SU-DHL-6 (cell line): Measurements from ENCODE around the gene DPP6.

ENCODE experiments used
- H2AFZ ChIP-seq: fragments of 200-600 bp; sonication (generic); 2 replicates; pipeline ENCODE4 v1.6.1; 2014; ENCODE audit warnings: low read depth, mild to moderate bottlenecking, moderate library complexity, mixed read lengths, antibody characterized with exemption, low read length; ENCODE audit not compliant: severe bottlenecking
- H3F3A ChIP-seq: fragments of 200-600 bp; shearing (Covaris generic); 2 replicates; pipeline ENCODE4 v1.6.0; 2016; ENCODE audit warnings: antibody characterized with exemption, mild to moderate bottlenecking; ENCODE audit not compliant: insufficient read depth
- H3K27ac ChIP-seq: fragments of 200-600 bp; sonication (generic); 2 replicates; pipeline ENCODE4 v1.5.1; 2016; ENCODE audit warnings: low read depth, mild to moderate bottlenecking, low read length, moderate library complexity, mixed read lengths
- H3K27me3 ChIP-seq: fragments of 200-600 bp; sonication (generic), shearing (Covaris generic); 2 replicates; pipeline ENCODE4 v1.6.0; 2014; ENCODE audit warnings: mild to moderate bottlenecking, low read length
- H3K36me3 ChIP-seq: fragments of 200-600 bp; sonication (generic); 2 replicates; pipeline ENCODE4 v1.6.1; 2014; ENCODE audit warnings: mild to moderate bottlenecking, low read length, mixed read lengths
- H3K4me2 ChIP-seq: fragments of 300-600, 200-600 bp; shearing (Covaris generic), sonication (generic); 2 replicates; pipeline ENCODE4 v1.6.0; 2014; ENCODE audit warnings: low read length, low read depth, mild to moderate bottlenecking; ENCODE audit not compliant: poor library complexity, severe bottlenecking
- H3K4me3 ChIP-seq: fragments of 200-600 bp; sonication (generic); 2 replicates; pipeline ENCODE4 v1.5.1; 2014; ENCODE audit warnings: antibody characterized with exemption, low read length, mild to moderate bottlenecking, mixed read lengths; ENCODE audit not compliant: insufficient read depth, poor library complexity, severe bottlenecking
- H3K79me2 ChIP-seq: fragments of 200-600 bp; sonication (generic); 2 replicates; pipeline ENCODE4 v1.6.1; 2014; ENCODE audit warnings: mild to moderate bottlenecking, low read length, moderate library complexity; ENCODE audit not compliant: insufficient read depth
- H3K9ac ChIP-seq: fragments of 200-600 bp; sonication (generic); 2 replicates; pipeline ENCODE4 v1.7.0; 2014; ENCODE audit warnings: mild to moderate bottlenecking, low read length
- H3K9me2 ChIP-seq: fragments of 200-600 bp; sonication (generic); replicated peaks from 2 replicates; pipeline ENCODE4 v1.6.1; 2014; ENCODE audit warnings: low read length; ENCODE audit not compliant: insufficient read depth
- H3K9me3 ChIP-seq: fragments of 200-600 bp; sonication (generic); 2 replicates; pipeline ENCODE4 v1.6.1; 2014; ENCODE audit warnings: low read length, mixed read lengths; ENCODE audit not compliant: insufficient read depth
- H4K20me1 ChIP-seq: fragments of 200-600 bp; sonication (generic); 2 replicates; pipeline ENCODE4 v1.6.1; 2014; ENCODE audit warnings: low read depth, mild to moderate bottlenecking, antibody characterized with exemption, low read length, moderate library complexity, mixed read lengths
- CTCF ChIP-seq: fragments of 200-600 bp; sonication (generic); IDR thresholded peaks from one replicate; pipeline ENCODE4 v1.5.1; 2017; ENCODE audit warnings: antibody characterized with exemption, mild to moderate bottlenecking, low read length, moderate library complexity; ENCODE audit not compliant: insufficient read depth, poor library complexity, severe bottlenecking
- EZH2phosphoT487 ChIP-seq: fragments of 200-600 bp; sonication (generic), shearing (Covaris generic); conservative IDR thresholded peaks from 2 replicates; pipeline ENCODE4 v1.6.1; 2018; ENCODE audit warnings: mild to moderate bottlenecking, antibody characterized with exemption, low read length, moderate library complexity, mixed read lengths

Gene DPP6

GRCh38 chr7:154693661-154694060, 641.5 kb downstream of the DPP6 start:
- Histone ChIP-seq H3K36me3 (no peaks in the 10 kb centered on the region), H3K27ac (no peak overlapping the region), H3K4me2 (no peak overlapping the region), H3K79me2 (no peaks in the 10 kb centered on the region), H3K9ac (no peak overlapping the region), H3K4me3 (no peak overlapping the region), H3K9me2 (no peaks in the 10 kb centered on the region), H3F3A (no peaks in the 10 kb centered on the region), H2AFZ (no peak overlapping the region), H4K20me1 (no peaks in the 10 kb centered on the region), H3K9me3 (no peaks in the 10 kb centered on the region), H3K27me3 (no peaks in the 10 kb centered on the region)
- no peak for TF ChIP-seq CTCF
- TF ChIP-seq EZH2phosphoT487 = no peak

- Histone ChIP-seq H3K27me3 (no peaks in the 10 kb centered on the region), H2AFZ (no peak overlapping the region), H3K9ac (no peak overlapping the region), H3F3A (no peaks in the 10 kb centered on the region), H3K4me2 (no peak overlapping the region), H3K36me3 (no peaks in the 10 kb centered on the region), H3K79me2 (no peaks in the 10 kb centered on the region), H3K27ac (no peak overlapping the region), H3K4me3 (no peak overlapping the region), H4K20me1 (no peaks in the 10 kb centered on the region), H3K9me2 (no peaks in the 10 kb centered on the region), H3K9me3 (no peaks in the 10 kb centered on the region)
- TF ChIP-seq CTCF (no peak), EZH2phosphoT487 (no peak)
Measured at GRCh38 chr7:154695836-154696235, 643.6 kb downstream of the DPP6 start.

- H3K9me3 ChIP-seq = no peaks in the 10 kb centered on the region
- no peak overlapping the region for H3K27ac ChIP-seq
- no peak overlapping the region for H3K4me3 ChIP-seq
- H3K36me3 ChIP-seq = no peaks in the 10 kb centered on the region
- H4K20me1 ChIP-seq = no peaks in the 10 kb centered on the region
- H3K27me3 ChIP-seq = no peaks in the 10 kb centered on the region
- TF ChIP-seq CTCF = no peak
- no peak for TF ChIP-seq EZH2phosphoT487
- H3K9me2 ChIP-seq = no peaks in the 10 kb centered on the region
- H3K9ac ChIP-seq = no peak overlapping the region
- H3F3A ChIP-seq = no peaks in the 10 kb centered on the region
- H3K4me2 ChIP-seq = no peak overlapping the region
- H2AFZ ChIP-seq = no peak overlapping the region
- no peaks in the 10 kb centered on the region for H3K79me2 ChIP-seq
Measured at GRCh38 chr7:154696556-154696955, 644.4 kb downstream of the DPP6 start.
